Ishikawa (cell line): ENCODE measurements around the gene EIF3B.

Experiments
- CEBPB ChIP-seq: IDR thresholded peaks from 2 replicates; pipeline ENCODE4 v1.6.1; 2012
- CREB1 ChIP-seq: IDR thresholded peaks from 2 replicates; pipeline ENCODE4 v1.6.1; 2012; ENCODE audit warnings: low read depth
- EGR1 ChIP-seq: IDR thresholded peaks from 2 replicates; pipeline ENCODE4 v1.6.1; 2012
- EP300 ChIP-seq: IDR thresholded peaks from 2 replicates; pipeline ENCODE4 v1.6.1; 2012; ENCODE audit warnings: borderline replicate concordance
- FOXM1 ChIP-seq: IDR thresholded peaks from 2 replicates; pipeline ENCODE4 v1.6.1; 2012; ENCODE audit warnings: low read depth, borderline replicate concordance
- MAX ChIP-seq: IDR thresholded peaks from 2 replicates; pipeline ENCODE4 v1.6.1; 2012
- NFIC ChIP-seq: IDR thresholded peaks from 2 replicates; pipeline ENCODE4 v1.6.1; 2012
- RAD21 ChIP-seq: IDR thresholded peaks from 2 replicates; pipeline ENCODE4 v1.6.1; 2012; ENCODE audit warnings: low read depth
- REST ChIP-seq: IDR thresholded peaks from 2 replicates; pipeline ENCODE4 v1.6.1; 2012; ENCODE audit warnings: low read depth, mild to moderate bottlenecking
- TAF1 ChIP-seq: IDR thresholded peaks from 2 replicates; pipeline ENCODE4 v1.6.1; 2012; ENCODE audit warnings: low read depth, mild to moderate bottlenecking
- TCF12 ChIP-seq: IDR thresholded peaks from 2 replicates; pipeline ENCODE4 v1.6.1; 2012; ENCODE audit warnings: low read depth
- TEAD4 ChIP-seq: IDR thresholded peaks from 2 replicates; pipeline ENCODE4 v1.6.1; 2012
- USF1 ChIP-seq: IDR thresholded peaks from 2 replicates; pipeline ENCODE4 v1.6.1; 2012
- YY1 ChIP-seq: IDR thresholded peaks from 2 replicates; pipeline ENCODE4 v1.6.1; 2012; ENCODE audit warnings: low read depth
- ZBTB7A ChIP-seq: IDR thresholded peaks from 2 replicates; pipeline ENCODE4 v1.6.1; 2012; ENCODE audit warnings: low read depth

Gene EIF3B

GRCh38 chr7:2380461-2380860 lies 25.8 kb downstream of the EIF3B start:
- TF ChIP-seq CREB1: no peak
- TF ChIP-seq REST: no peak
- TF ChIP-seq MAX: no peak
- no peak for TF ChIP-seq RAD21
- no peak for TF ChIP-seq FOXM1

GRCh38 chr7:2381227-2381626 lies 26.6 kb downstream of the EIF3B start:
- TF ChIP-seq FOXM1 (no peak), REST (no peak), EP300 (no peak), EGR1 (no peak), MAX (no peak), TAF1 (no peak), CREB1 (no peak), ZBTB7A (no peak), CEBPB (no peak), USF1 (no peak), YY1 (no peak)

GRCh38 chr7:2381881-2382509 lies 27.4 kb downstream of the EIF3B start:
- TF ChIP-seq ZBTB7A (no peak), YY1 (no peak), FOXM1 (no peak), RAD21 (no peak)

- TF ChIP-seq USF1 (no peak), EGR1 (no peak), CREB1 (no peak), REST (no peak), MAX (no peak), TEAD4 (no peak), YY1 (no peak), ZBTB7A (no peak), CEBPB (no peak), NFIC (no peak), TCF12 (no peak), TAF1 (no peak), RAD21 (no peak), FOXM1 (no peak), EP300 (no peak)
These were observed 29.1 kb downstream of the EIF3B start for GRCh38 chr7:2383543-2384274.
